ENCODE data around the gene THOC5.

THOC5 gene

DNA sequence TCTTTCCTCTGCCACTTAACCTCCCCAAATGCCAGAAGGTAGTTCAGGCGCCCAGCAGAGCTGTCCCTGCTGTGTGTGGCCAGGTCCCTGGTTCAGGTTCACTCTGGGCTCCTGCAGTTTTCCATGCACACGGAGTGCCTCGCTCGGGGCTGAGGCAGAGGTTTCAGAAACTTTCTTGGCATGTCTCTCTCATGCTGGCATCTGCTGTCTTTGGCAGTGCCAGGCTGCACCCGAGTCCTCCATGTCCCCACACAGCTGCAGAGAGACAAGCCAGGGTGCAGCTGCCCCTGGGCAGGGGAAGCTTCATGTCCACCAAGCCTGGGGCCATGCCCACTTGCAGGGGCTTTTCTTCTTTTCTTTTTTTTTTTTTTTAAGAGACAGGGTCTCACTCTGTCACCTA is 80.6 kb downstream of the THOC5 start:
- no peak for DNase-seq (ENCODE audit: low read depth)

DNA sequence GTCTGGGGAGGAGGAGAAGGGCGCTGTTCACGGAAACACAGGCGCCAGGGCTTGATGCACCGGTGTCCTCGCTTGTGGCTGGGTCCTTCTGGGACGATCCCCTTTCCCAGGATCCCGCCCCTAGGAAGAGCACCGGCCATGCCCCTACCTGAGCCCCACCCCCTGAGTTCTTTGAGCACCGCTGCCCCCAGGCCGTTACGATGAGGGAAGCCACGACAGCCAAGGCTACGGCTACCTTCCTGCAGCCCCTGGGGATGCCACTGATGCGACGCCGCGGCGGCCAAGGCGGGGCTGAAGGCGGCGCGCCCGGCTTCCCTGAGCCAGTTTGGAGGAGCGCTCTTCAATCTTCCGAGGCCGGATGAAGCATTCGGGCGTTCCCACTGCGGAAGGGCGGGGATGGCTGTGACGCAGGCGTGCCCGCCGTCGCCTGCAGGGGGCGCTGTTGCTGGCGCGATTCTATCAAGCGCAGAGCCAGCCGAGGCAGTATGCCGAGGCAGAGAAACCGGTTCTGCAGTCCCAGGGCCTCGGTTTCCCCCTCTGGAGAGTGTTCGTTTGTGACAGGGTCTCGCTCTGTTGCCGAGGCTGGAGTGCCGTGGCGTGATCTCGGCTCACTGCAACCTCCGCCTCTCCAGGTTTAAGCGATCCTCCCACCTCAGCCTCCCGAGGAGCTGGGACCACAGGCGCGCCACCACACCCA is 83.2 kb downstream of the THOC5 start:
- DNase-seq (ENCODE audit: low read depth): peak; percentile 24

DNA sequence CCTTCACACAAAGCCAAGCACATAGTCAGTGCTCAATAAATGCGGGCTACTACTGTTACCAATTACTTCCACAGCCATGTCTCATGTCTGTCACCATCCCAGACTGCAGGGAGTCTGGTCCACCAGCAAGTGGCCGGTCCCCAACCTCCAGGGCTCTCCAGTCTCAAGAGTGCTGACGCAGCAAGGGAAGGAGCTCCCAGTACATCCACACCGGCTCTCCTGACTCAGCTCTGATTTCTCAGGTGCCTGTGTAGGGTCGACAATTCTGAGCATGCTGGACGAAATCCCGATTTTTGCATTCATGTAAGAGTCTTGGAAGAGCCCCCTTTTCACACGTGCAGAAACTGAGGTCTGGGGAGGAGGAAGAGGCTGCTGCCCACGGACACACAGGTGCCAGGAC is 83.8 kb downstream of the THOC5 start:
- no peak for DNase-seq (ENCODE audit: low read depth)

DNA sequence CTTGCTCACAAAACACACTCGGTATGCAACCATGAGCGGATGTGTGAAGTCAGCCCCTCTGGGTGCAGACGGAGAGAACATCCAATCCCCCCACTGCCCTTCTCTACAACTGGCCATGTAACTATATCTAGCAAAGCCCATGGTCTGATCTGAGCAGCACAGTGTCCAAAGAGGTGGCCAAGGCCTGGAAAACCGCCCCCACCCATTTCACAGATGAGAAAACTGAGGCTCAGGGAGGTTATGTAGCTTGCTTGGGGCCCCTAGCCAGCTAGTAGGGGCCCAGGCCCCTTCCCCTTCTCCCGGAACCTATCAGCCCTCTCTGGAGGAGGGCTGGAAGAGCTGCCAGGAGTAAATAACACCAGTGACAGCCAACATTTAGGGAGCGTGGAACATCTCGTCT is 89.0 kb downstream of the THOC5 start:
- DNase-seq (ENCODE audit: low read depth): no peak

DNA sequence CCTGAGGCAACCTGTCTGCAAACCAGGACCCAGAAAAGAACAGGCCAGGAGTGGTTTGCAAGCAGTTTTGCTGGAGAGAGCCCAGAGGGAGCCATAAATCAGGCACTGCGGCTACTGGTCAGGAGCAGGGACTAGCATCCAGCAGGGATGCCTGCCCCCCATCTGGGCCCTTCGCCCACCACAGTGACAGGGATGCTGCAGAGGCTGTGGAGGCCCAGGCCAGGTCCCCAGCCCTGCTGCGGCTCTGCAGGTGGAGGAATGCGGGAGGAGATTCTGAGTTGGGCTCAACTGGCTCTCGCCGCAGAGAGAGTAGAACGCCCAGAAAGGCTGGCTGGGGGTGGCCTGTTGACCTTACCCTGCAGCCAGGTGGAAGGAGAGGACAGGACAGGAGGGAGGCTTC is 89.9 kb downstream of the THOC5 start:
- DNase-seq (ENCODE audit: low read depth): no peak

DNA sequence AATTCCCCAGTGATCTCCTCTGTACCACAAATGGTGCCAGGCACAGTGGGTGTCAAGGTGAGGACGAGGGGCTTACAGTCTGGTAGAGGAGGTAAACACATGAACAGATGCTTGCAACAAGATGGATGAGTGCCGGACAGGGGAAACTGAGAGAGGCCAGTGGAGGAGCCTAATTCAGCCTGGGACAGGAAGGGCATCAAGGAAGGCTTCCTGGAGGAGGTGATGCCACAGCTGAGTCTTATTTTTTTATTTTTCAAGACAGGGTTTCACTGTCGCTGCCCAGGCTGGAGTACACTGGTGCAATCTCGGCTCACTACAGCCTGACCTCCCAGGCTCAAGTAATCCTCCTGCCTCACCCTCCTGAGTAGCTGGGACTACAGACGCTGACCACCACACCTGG is 92.3 kb downstream of the THOC5 start:
- no peak for DNase-seq (ENCODE audit: low read depth)

DNA sequence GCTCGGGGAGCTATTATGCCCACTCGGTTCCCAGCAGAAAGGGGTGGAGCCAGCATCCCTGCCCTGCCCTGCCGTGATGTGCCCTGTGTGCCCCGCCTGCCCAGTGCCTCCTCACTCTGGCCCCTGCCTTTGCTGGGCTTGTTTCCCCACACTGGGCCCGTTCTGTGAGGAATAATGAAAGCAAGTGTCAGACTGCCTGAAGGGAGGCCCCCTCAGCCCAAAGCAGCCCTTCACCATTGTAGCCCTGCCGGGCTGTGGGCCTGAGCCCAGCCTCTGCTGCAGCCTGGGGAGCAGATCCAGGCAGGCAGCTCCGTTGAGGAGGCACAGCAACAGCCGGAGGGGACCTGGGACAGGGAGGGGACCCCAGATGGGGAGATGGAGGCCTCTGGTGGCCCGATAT is 93.8 kb downstream of the THOC5 start:
- no peak for DNase-seq (ENCODE audit: low read depth)

DNA sequence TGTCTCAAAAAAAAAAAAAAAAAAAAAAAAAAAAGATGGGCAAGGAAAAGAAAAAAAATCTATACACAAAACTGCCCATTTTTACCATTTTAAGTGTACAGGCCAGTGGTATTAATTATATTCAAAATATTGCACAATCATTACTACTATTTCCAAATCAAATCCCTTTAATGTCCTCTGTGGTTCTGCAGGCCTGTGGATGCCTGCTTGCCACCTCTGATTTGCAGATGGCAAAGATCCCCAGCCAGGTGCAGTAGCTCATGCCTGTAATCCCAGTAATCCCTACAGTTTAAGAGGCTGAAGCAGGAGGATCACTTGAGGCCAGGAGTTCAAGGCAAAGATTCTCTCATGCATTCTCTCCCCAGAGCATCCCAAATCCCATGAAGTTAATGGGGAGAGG is 95.0 kb downstream of the THOC5 start:
- DNase-seq (ENCODE audit: low read depth): no peak

DNA sequence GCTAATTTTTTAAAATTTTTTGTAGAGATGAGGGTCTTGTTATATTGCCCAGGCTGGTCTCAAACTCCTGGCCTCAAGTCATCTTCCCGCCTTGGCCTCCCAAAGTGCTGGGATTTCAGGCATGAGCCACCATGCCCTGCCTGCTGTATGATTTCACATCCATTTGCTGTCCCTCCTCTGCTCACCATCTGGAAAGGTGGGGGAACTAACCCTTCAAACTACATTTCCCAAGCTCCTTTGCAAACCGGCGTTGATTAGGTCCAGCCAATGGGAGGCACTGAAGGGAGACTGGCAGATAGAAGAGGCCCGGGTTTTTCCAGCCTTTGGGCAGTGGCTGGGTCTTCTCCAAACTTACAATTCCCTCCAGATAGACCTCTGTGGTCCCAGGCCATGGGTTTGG is 95.8 kb downstream of the THOC5 start:
- DNase-seq (ENCODE audit: low read depth): peak; percentile 12

DNA sequence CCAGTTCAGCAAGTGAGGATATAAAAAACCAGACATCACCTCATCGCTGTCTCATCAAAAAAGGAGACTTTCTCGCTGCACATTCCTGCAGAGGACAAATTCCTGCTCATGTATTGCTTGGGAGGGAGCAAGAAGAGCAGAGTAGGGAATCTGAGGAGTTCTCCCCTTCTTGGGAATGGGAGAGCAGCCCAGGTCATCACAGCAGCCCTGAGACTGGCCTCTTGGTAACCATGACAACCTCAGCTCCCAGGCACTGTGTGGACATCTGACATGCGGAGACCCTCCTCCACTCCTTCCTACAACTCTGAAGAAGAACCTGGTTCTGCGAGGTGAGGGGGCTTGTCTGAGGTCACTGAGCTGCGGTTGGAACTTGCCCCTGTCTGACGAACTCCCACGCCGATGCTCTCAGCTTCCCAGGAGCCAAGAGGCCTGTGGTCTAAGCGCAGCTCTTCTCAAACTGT is 97.3 kb downstream of the THOC5 start:
- DNase-seq (ENCODE audit: low read depth): no peak

Measured in fibroblast of the conjunctiva (primary cell).